SK-N-SH (cell line): ENCODE measurements around the gene ZNF697. TPM values are rescaled to one million over a fixed set of nuclear protein-coding genes. Genes with fewer than 3 reads are reported as not detected.

ENCODE experiments used
- CTCF ChIA-PET: fragments of 300-600, 350-600 bp; formaldehyde crosslinking; extraction: SDS; loops from one replicate; lab custom pipeline; 2021; lab: Yijun Ruan, JAX
- POLR2A ChIA-PET: fragments of 350-600 bp; sonication (Branson Sonifier 250); formaldehyde crosslinking; extraction: SDS; loops from one replicate; lab custom pipeline; 2020; ENCODE audit warnings: antibody characterized with exemption, inconsistent platforms; lab: Yijun Ruan, JAX
- DNase-seq: peaks from one replicate; pipeline ENCODE4 v3.0.0; 2012
- H2AFZ ChIP-seq: fragments of 200-600 bp; sonication (generic); 2 replicates; pipeline ENCODE4 v1.8.1; 2016; ENCODE audit warnings: antibody characterized with exemption, mild to moderate bottlenecking, low read depth
- H3F3A ChIP-seq: fragments of 200-600 bp; sonication (generic); replicated peaks from 2 replicates; pipeline ENCODE3; 2016; ENCODE audit warnings: antibody characterized with exemption, mild to moderate bottlenecking; ENCODE audit not compliant: insufficient read depth
- H3K27ac ChIP-seq, 2 experiments: fragments of 200-500 bp in 1 of 2; fragments of 200-600 bp in 1 of 2; sonication (Bioruptor generic) in 1 of 2; sonication (generic), shearing (Covaris generic) in 1 of 2; 2 replicates each; pipeline versions ENCODE4 v1.5.1 to v1.6.1; 2014 to 2016; ENCODE audit warnings: low read depth in 2 of 2, inconsistent platforms in 1 of 2, low read length in 1 of 2, mild to moderate bottlenecking in 1 of 2, mixed read lengths in 1 of 2
- H3K27me3 ChIP-seq: fragments of 200-600 bp; sonication (generic), shearing (Covaris generic); 2 replicates; pipeline ENCODE4 v1.6.1; 2016; ENCODE audit warnings: mixed run types; ENCODE audit not compliant: insufficient read depth
- H3K36me3 ChIP-seq, 2 experiments: fragments of 200-500 bp in 1 of 2; fragments of 200-600 bp in 1 of 2; sonication (Bioruptor generic) in 1 of 2; sonication (generic) in 1 of 2; replicated peaks in 1 of 2; 2 replicates each; pipeline versions ENCODE3 to v1.5.1; 2014 to 2016; ENCODE audit warnings: low read length in 1 of 2, mild to moderate bottlenecking in 1 of 2; ENCODE audit not compliant: insufficient read depth in 2 of 2, control insufficient read depth in 1 of 2
- H3K4me1 ChIP-seq, 2 experiments: fragments of 200-500 bp in 1 of 2; fragments of 200-600 bp in 1 of 2; sonication (Bioruptor generic) in 1 of 2; sonication (generic), shearing (Covaris generic) in 1 of 2; 2 replicates each; pipeline versions ENCODE4 v1.5.1 to v1.6.1; 2014 to 2016; ENCODE audit warnings: low read depth in 1 of 2, low read length in 1 of 2, mixed run types in 1 of 2; ENCODE audit not compliant: insufficient read depth in 2 of 2, control insufficient read depth in 1 of 2
- H3K4me2 ChIP-seq: fragments of 200-600 bp; sonication (generic), shearing (Covaris generic); 2 replicates; pipeline ENCODE4 v1.6.1; 2017; ENCODE audit warnings: mixed run types
- H3K4me3 ChIP-seq, 2 experiments: fragments of 200-500 bp in 1 of 2; fragments of 200-600 bp in 1 of 2; sonication (Bioruptor generic) in 1 of 2; sonication (generic), shearing (Covaris generic) in 1 of 2; 2 replicates each; pipeline versions ENCODE4 v1.5.1 to v1.8.1; 2014 to 2016; ENCODE audit warnings: low read depth in 2 of 2, inconsistent platforms in 1 of 2, low read length in 1 of 2, mild to moderate bottlenecking in 1 of 2, mixed read lengths in 1 of 2, moderate library complexity in 1 of 2
- H3K79me2 ChIP-seq: fragments of 200-600 bp; sonication (generic); 2 replicates; pipeline ENCODE4 v1.8.1; 2017; ENCODE audit warnings: mild to moderate bottlenecking; ENCODE audit not compliant: insufficient read depth
- H3K9ac ChIP-seq: fragments of 200-600 bp; sonication (generic); 2 replicates; pipeline ENCODE4 v1.6.1; 2017; ENCODE audit warnings: mixed run types
- H3K9me2 ChIP-seq: fragments of 200-600 bp; sonication (generic); 2 replicates; pipeline ENCODE4 v1.6.1; 2017; ENCODE audit warnings: mixed run types
- H3K9me3 ChIP-seq: fragments of 200-600 bp; sonication (generic); 2 replicates; pipeline ENCODE4 v1.6.1; 2017; ENCODE audit warnings: mixed run types, mild to moderate bottlenecking, moderate library complexity
- H4K20me1 ChIP-seq: fragments of 200-600 bp; sonication (generic); 2 replicates; pipeline ENCODE4 v1.6.1; 2017; ENCODE audit warnings: mild to moderate bottlenecking, mixed run types; ENCODE audit not compliant: insufficient read depth
- CHD2 ChIP-seq: fragments of 150-350 bp; IDR thresholded peaks from 2 replicates; pipeline ENCODE4 v1.6.1; 2018; ENCODE audit warnings: low read length; ENCODE audit not compliant: partially characterized antibody
- FOXJ3 ChIP-seq: sonication (generic); formaldehyde crosslinking; IDR thresholded peaks from 2 replicates; pipeline ENCODE4 v1.5.1; 2020; ENCODE audit warnings: mild to moderate bottlenecking, missing genetic modification reagents
- FOXM1 ChIP-seq: IDR thresholded peaks from 2 replicates; pipeline ENCODE4 v1.4.0; 2012; ENCODE audit warnings: low read depth, mild to moderate bottlenecking
- GABPA ChIP-seq: IDR thresholded peaks from 2 replicates; pipeline ENCODE4 v1.4.0; 2012; ENCODE audit warnings: low read depth, mild to moderate bottlenecking
- JUND ChIP-seq: IDR thresholded peaks from 2 replicates; pipeline ENCODE4 v1.4.0; 2012
- MEF2A ChIP-seq: IDR thresholded peaks from 2 replicates; pipeline ENCODE4 v1.4.0; 2012; ENCODE audit warnings: low read depth, borderline replicate concordance
- MXI1 ChIP-seq: IDR thresholded peaks from 2 replicates; pipeline ENCODE4 v1.6.1; 2012; ENCODE audit warnings: mild to moderate bottlenecking, low read depth, low read length, improper control_type of control experiment
- NFIC ChIP-seq: IDR thresholded peaks from 2 replicates; pipeline ENCODE4 v1.4.0; 2012; ENCODE audit warnings: borderline replicate concordance
- NRF1 ChIP-seq: IDR thresholded peaks from 2 replicates; pipeline ENCODE4 v1.6.1; 2012; ENCODE audit warnings: low read depth, mild to moderate bottlenecking, low read length
- POLR2AphosphoS5 ChIP-seq: IDR thresholded peaks from 2 replicates; pipeline ENCODE4 v1.6.1; 2012; ENCODE audit warnings: low read depth, low read length
- RCOR1 ChIP-seq: fragments of 150-350 bp; IDR thresholded peaks from 2 replicates; pipeline ENCODE4 v1.6.1; 2017; ENCODE audit warnings: antibody characterized with exemption, low read length
- RFX5 ChIP-seq: IDR thresholded peaks from 2 replicates; pipeline ENCODE4 v1.6.1; 2012; ENCODE audit warnings: mild to moderate bottlenecking, improper control_type of control experiment, low read length
- SIN3A ChIP-seq: IDR thresholded peaks from 2 replicates; pipeline ENCODE4 v1.6.1; 2012; ENCODE audit warnings: low read depth, mild to moderate bottlenecking, low read length, moderate library complexity, borderline replicate concordance
- SMC3 ChIP-seq: IDR thresholded peaks from 2 replicates; pipeline ENCODE4 v1.6.1; 2012; ENCODE audit warnings: low read depth, low read length, improper control_type of control experiment
- TCF12 ChIP-seq: IDR thresholded peaks from 2 replicates; pipeline ENCODE4 v1.4.0; 2012
- WGBS: methylation state at CpG from one replicate; pipeline ENCODE4 v1.1.6; 2017; ENCODE audit warnings: low lambda C conversion rate; 5-methylcytosine and 5-hydroxymethylcytosine counted together
- polyA plus RNA-seq, 3 experiments: library from polyadenylated mRNA; depleted of rRNA; stranded (reverse); fragments of >200 nt; gene quantifications; 2 replicates each; pipeline ENCODE4 v1.2.3, GENCODE V29; 2012
- TF ChIP-seq, protein P1 (sequence below): fragments of 200-600 bp; sonication (generic); IDR thresholded peaks from 2 replicates; pipeline ENCODE4 v1.6.1; 2017; ENCODE audit warnings: antibody characterized with exemption, mild to moderate bottlenecking, moderate library complexity
- TF ChIP-seq, protein P2 (sequence below): IDR thresholded peaks from 2 replicates; pipeline ENCODE4 v1.6.1; 2012; ENCODE audit warnings: mild to moderate bottlenecking, low read depth, low read length, moderate library complexity
- TF ChIP-seq, protein P3 (sequence below): IDR thresholded peaks from 2 replicates; pipeline ENCODE4; 2012

ZNF697 gene
- polyA plus RNA-seq, 1 of the 3 experiments (the other 2 are of a cell fraction): 3.4 TPM

DNA sequence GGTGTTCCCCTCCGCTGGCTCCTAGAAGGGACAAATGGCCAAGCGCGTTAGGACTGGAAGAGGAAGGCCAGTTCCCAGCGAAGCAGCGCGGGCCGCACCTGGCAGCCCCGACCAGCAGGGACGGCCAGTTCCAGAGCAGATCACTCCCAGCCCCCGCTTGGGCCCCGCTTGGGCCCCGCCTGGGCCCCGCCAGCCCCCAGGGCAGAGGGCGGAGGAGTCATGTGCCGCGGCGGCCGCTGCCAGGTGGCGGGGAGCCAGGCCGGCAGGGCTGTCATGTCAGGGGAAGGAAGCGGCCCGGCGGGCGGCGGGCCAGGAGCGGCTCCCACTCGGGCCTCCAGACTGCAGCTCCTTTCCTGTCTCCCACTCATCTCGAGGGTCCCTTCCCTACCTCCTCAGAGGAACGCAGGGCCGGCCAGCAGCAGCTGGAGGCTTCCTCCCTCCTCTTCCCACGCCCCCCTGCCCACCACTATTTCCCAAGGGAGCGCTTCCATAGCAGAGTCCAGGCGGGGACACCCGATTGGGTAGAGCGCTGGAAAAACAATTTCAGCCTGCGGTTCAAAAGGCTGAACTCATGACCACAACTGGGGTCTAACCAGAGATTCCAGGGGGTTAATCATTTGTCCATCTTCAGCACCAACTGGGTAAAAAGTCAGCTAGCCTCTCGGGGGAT lies 16.5 kb downstream of the ZNF697 start (continued):
- TF ChIP-seq, protein P1, sequence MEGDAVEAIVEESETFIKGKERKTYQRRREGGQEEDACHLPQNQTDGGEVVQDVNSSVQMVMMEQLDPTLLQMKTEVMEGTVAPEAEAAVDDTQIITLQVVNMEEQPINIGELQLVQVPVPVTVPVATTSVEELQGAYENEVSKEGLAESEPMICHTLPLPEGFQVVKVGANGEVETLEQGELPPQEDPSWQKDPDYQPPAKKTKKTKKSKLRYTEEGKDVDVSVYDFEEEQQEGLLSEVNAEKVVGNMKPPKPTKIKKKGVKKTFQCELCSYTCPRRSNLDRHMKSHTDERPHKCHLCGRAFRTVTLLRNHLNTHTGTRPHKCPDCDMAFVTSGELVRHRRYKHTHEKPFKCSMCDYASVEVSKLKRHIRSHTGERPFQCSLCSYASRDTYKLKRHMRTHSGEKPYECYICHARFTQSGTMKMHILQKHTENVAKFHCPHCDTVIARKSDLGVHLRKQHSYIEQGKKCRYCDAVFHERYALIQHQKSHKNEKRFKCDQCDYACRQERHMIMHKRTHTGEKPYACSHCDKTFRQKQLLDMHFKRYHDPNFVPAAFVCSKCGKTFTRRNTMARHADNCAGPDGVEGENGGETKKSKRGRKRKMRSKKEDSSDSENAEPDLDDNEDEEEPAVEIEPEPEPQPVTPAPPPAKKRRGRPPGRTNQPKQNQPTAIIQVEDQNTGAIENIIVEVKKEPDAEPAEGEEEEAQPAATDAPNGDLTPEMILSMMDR: no peak
- peak; percentile 13; the same call in 1 of the 2 replicates for TF ChIP-seq MEF2A
- TF ChIP-seq RCOR1: peak; percentile 49; the same call in 1 of the 2 replicates
- TF ChIP-seq GABPA: no peak
- TF ChIP-seq CHD2: peak; percentile 88
- TF ChIP-seq SIN3A: peak; percentile 72; the same call in 1 of the 2 replicates
- peak; percentile 45; the same call in 1 of the 2 replicates for TF ChIP-seq TCF12
- TF ChIP-seq MXI1: peak; percentile 94
- TF ChIP-seq POLR2AphosphoS5: no peak
- no peak for TF ChIP-seq FOXJ3 (CRISPR knock-in tag)
- TF ChIP-seq NFIC: peak; percentile 98
- no peak for TF ChIP-seq NRF1
- TF ChIP-seq, protein P2, sequence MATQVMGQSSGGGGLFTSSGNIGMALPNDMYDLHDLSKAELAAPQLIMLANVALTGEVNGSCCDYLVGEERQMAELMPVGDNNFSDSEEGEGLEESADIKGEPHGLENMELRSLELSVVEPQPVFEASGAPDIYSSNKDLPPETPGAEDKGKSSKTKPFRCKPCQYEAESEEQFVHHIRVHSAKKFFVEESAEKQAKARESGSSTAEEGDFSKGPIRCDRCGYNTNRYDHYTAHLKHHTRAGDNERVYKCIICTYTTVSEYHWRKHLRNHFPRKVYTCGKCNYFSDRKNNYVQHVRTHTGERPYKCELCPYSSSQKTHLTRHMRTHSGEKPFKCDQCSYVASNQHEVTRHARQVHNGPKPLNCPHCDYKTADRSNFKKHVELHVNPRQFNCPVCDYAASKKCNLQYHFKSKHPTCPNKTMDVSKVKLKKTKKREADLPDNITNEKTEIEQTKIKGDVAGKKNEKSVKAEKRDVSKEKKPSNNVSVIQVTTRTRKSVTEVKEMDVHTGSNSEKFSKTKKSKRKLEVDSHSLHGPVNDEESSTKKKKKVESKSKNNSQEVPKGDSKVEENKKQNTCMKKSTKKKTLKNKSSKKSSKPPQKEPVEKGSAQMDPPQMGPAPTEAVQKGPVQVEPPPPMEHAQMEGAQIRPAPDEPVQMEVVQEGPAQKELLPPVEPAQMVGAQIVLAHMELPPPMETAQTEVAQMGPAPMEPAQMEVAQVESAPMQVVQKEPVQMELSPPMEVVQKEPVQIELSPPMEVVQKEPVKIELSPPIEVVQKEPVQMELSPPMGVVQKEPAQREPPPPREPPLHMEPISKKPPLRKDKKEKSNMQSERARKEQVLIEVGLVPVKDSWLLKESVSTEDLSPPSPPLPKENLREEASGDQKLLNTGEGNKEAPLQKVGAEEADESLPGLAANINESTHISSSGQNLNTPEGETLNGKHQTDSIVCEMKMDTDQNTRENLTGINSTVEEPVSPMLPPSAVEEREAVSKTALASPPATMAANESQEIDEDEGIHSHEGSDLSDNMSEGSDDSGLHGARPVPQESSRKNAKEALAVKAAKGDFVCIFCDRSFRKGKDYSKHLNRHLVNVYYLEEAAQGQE: no peak
- no peak for TF ChIP-seq JUND
- TF ChIP-seq SMC3: 0 out of 2 replicates have a peak, but pooled peaks have one; percentile 2
- TF ChIP-seq RFX5: no peak
- no peak for TF ChIP-seq FOXM1

DNA sequence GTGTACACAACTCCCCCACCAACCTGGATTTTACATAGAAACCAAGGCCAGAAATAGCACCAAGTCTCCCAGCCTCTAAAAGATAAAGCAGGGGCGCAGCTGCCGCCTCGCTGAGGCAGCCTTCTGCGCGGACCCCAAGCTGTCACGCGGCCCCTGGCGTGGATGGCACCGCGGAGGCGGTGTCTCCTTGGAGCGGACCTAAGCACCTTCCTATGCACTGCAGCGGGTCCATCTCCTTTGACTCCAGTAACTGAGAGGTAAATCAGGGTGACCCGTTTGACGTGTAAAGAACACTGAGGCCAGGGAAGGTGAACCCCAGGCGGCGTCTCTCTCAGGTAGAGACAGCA lies 17.0 kb downstream of the ZNF697 start:
- Histone ChIP-seq H3K79me2 (peaks cover 90% of the 10 kb centered on the region), H3K4me3 (peak overlapping the region in 1 of 2 experiments; percentile 21; a peak in 2 of 4 replicates), H3K36me3 (peaks cover 2 to 15% of the 10 kb centered on the region in 2 experiments), H3K27me3 (no peaks in the 10 kb centered on the region), H3F3A (peaks cover 7% of the 10 kb centered on the region), H2AFZ (no peak overlapping the region), H3K4me2 (peak overlapping the region; percentile 72), H3K4me1 (peaks cover 22 to 28% of the 10 kb centered on the region in 2 experiments), H3K9me2 (no peaks in the 10 kb centered on the region), H3K9ac (no peak overlapping the region), H3K27ac (peak overlapping the region; percentile 28 to 67; a peak in 3 of 4 replicates), H3K9me3 (no peaks in the 10 kb centered on the region), H4K20me1 (peaks cover 59% of the 10 kb centered on the region)
- POLR2A ChIA-PET: interaction anchor here (1.6 to 2.0 kb wide), 2 partner anchors 17 kb away, joined by 7 to 8 read pairs; partner anchors contain the start of gene ZNF697
- DNase-seq: no peak
- no peak for TF ChIP-seq MEF2A
- TF ChIP-seq, protein P3, sequence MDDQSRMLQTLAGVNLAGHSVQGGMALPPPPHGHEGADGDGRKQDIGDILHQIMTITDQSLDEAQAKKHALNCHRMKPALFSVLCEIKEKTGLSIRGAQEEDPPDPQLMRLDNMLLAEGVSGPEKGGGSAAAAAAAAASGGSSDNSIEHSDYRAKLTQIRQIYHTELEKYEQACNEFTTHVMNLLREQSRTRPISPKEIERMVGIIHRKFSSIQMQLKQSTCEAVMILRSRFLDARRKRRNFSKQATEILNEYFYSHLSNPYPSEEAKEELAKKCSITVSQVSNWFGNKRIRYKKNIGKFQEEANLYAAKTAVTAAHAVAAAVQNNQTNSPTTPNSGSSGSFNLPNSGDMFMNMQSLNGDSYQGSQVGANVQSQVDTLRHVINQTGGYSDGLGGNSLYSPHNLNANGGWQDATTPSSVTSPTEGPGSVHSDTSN: no peak
- no peak for TF ChIP-seq SMC3
- TF ChIP-seq GABPA: no peak
- no peak for TF ChIP-seq MXI1
- no peak for TF ChIP-seq TCF12
- CTCF ChIA-PET: interaction anchor here (1.3 to 9.0 kb wide), 6 partner anchors 11 to 44 kb away, joined by 3 to 63 read pairs (median 18); partner anchors contain the start of gene ZNF697
- 90% methylated on average over 17 of the region's 17 CpGs for WGBS
